Spleen (tissue), 7 donors: Measurements from ENCODE around the gene MPC2.

Source experiments
- POLR2A ChIP-seq, 3 donors: fragments of 450-650 bp; IDR thresholded peaks; one replicate each; pipeline ENCODE4 v1.5.1; 2017; ENCODE audit warnings: antibody characterized with exemption in 3 of 3, mild to moderate bottlenecking in 1 of 3
- TF ChIP-seq, protein P1 (sequence below), 11 experiments: fragments of 200-600 bp in 7 of 11; fragments of 450-650 bp in 4 of 11; sonication (generic) in 4 of 11; IDR thresholded peaks in 8 of 11; conservative IDR thresholded peaks in 3 of 11; 1 replicate in 7 of 11; 2 replicates in 4 of 11; pipeline versions ENCODE4 v1.4.0 to v1.8.0; 2016 to 2021; ENCODE audit warnings: antibody characterized with exemption in 11 of 11, inconsistent platforms in 4 of 11, mild to moderate bottlenecking in 1 of 11
- donor health status: DM: no; HTN: no; CAD: no; lungs with moderate emphysema.
- donor health status: DM: no; HTN: no; CAD: no.
- donor health status: DM: no; HTN: no; CAD: no.

DNA sequence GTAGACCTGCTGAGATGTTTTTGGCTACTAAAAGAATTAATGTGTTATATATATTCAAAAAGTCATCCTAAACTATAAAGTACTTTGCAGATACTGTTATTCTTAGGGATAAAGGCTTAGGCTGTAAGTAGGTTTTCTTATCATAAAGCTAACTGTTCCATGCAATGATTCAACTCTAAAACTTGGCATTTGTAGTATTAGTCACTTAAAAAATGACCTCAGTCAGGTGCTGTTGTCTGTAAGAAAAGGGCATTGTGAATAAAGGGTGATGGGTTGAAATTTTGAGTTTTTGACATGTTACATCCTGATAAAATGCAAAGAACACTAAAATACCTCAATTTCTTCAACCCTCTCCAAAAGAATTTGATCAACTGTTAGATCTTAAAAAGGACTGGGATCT lies 55.8 kb downstream of the MPC2 start:
- TF ChIP-seq, protein P1, sequence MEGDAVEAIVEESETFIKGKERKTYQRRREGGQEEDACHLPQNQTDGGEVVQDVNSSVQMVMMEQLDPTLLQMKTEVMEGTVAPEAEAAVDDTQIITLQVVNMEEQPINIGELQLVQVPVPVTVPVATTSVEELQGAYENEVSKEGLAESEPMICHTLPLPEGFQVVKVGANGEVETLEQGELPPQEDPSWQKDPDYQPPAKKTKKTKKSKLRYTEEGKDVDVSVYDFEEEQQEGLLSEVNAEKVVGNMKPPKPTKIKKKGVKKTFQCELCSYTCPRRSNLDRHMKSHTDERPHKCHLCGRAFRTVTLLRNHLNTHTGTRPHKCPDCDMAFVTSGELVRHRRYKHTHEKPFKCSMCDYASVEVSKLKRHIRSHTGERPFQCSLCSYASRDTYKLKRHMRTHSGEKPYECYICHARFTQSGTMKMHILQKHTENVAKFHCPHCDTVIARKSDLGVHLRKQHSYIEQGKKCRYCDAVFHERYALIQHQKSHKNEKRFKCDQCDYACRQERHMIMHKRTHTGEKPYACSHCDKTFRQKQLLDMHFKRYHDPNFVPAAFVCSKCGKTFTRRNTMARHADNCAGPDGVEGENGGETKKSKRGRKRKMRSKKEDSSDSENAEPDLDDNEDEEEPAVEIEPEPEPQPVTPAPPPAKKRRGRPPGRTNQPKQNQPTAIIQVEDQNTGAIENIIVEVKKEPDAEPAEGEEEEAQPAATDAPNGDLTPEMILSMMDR (IDR thresholded peaks at IDR 0.05 in 8 of 11, conservative IDR thresholded peaks at IDR 0.05 in 3 of 11), result no peak
- no peak for TF ChIP-seq POLR2A (IDR thresholded peaks at IDR 0.05)
